ENCODE results near the gene CIITA. TPM values are rescaled to one million over a fixed set of nuclear protein-coding genes. Genes with fewer than 3 reads are reported as not detected.

The CIITA gene
- total and polyA plus RNA-seq, 9 of the 15 experiments (the other 6 are each of a cell fraction or from before 2014, with no cell fraction given), result 0.01 to 0.20 (median 0.11) TPM; not detected in 4

GRCh38 chr16:10972108-10972818, 95.3 kb downstream of the CIITA start (continued):
- TF ChIP-seq ZNF263 (CRISPR knock-in tag; IDR thresholded peaks at IDR 0.05; ENCODE audit: borderline replicate concordance) (peak; percentile 66; the same call in 1 of the 2 replicates), HDAC3 (IDR thresholded peaks at IDR 0.05; ENCODE audit: borderline replicate concordance, partially characterized antibody) (peak; percentile 95), ZNF766 (CRISPR knock-in tag; conservative IDR thresholded peaks at IDR 0.05) (peak; percentile 48; the same call in 1 of the 2 replicates)

- Histone ChIP-seq H3K9me1 (ENCODE audit: control insufficient read depth, insufficient read depth, low read length) (peaks cover 4% of the 10 kb centered on the region), H3K4me2 (ENCODE audit: insufficient read depth, low read length) (peak overlapping the region; percentile 21), H3K79me2 (ENCODE audit: control insufficient read depth, insufficient read depth, low read length) (no peaks in the 10 kb centered on the region), H3K4me3 (no peak overlapping the region), H3K36me3 (ENCODE audit: control insufficient read depth, insufficient read depth, low read length) (peaks cover 58% of the 10 kb centered on the region), H3K27ac (ENCODE audit: extremely low read depth, low read depth, low read length) (peak overlapping the region; percentile 63), H3K4me1 (replicated peaks in 1 of 2; ENCODE audit: control insufficient read depth in 2 of 2, insufficient read depth in 2 of 2, low read length in 2 of 2) (peaks cover 15 to 22% of the 10 kb centered on the region in 2 experiments), H2AFZ (ENCODE audit: low read depth, low read length) (peak overlapping the region; percentile 57; the same call in 1 of the 2 replicates), H3K27me3 (ENCODE audit: control insufficient read depth in 2 of 2, insufficient read depth in 2 of 2, low read length in 2 of 2) (no peaks in the 10 kb centered on the region), H4K20me1 (replicated peaks; ENCODE audit: control insufficient read depth, insufficient read depth, low read length) (0 out of 2 replicates have a peak, but pooled peaks cover 6% of the 10 kb centered on the region), H3K9me3 (replicated peaks; ENCODE audit: control insufficient read depth, insufficient read depth, low read depth, low read length) (no peaks in the 10 kb centered on the region), H3K9ac (ENCODE audit: insufficient read depth in 1 of 2, low read depth in 2 of 2, low read length in 2 of 2) (peak overlapping the region; percentile 13 to 21; a peak in 3 of 4 replicates)
- BruUV-seq (replicated peaks), result no TSS peak
- in situ Hi-C loops (cut with MboI) (loop anchor here (25.0 kb wide), 2 partner anchors 564 to 689 kb away; partner anchors contain the start of gene SNN), intact Hi-C loops (cut with micrococcal nuclease) (loop anchor here (1.0 to 5.0 kb wide), 5 partner anchors 132 to 384 kb away; no protein-coding TSS in a partner anchor)
- ChIA-PET CTCF (ENCODE audit: low intra/inter-chr PET ratio) (interaction anchor here (0.6 to 4.7 kb wide), 4 partner anchors 19 to 741 kb away, joined by 3 to 58 read pairs (median 14); partner anchors contain the start of gene SOCS1), POLR2A (interaction anchor here (0.5 to 2.7 kb wide), 9 partner anchors 7 to 282 kb away, joined by 3 to 23 read pairs (median 3); partner anchors contain the start of gene SOCS1)
- 30% methylated on average over 12 of the region's 12 CpGs for WGBS (ENCODE audit: insufficient coverage, low coverage, missing lambda C conversion rate)
- DNase-seq (ENCODE audit: extremely low read depth in 1 of 4, low spot score in 3 of 4), result peak in 2 of 4 experiments; percentile 17 to 53
- peak; percentile 14 for ATAC-seq
- FAIRE-seq, result no peak
- TF ChIP-seq RBM25 (IDR thresholded peaks at IDR 0.05; ENCODE audit: low read depth, low read length, severe bottlenecking), result peak; percentile 17
- TF ChIP-seq MEF2D (tag; conservative IDR thresholded peaks at IDR 0.05; ENCODE audit: low read depth), result peak; percentile 43; the same call in 1 of the 2 replicates
- TF ChIP-seq GTF2E2 (tag; IDR thresholded peaks at IDR 0.05), result no peak
- TF ChIP-seq ZBTB43 (CRISPR knock-in tag; IDR thresholded peaks at IDR 0.05), result no peak
- TF ChIP-seq SMAD1 (IDR thresholded peaks at IDR 0.05; ENCODE audit: low read depth, low read length, partially characterized antibody), result no peak
- TF ChIP-seq ZNF197 (CRISPR knock-in tag; IDR thresholded peaks at IDR 0.05; ENCODE audit: low read depth), result peak; percentile 8; the same call in 1 of the 2 replicates
- TF ChIP-seq NR4A1 (CRISPR knock-in tag; IDR thresholded peaks at IDR 0.05), result no peak
- peak; percentile 25; the same call in 1 of the 2 replicates for TF ChIP-seq NR4A1 (tag; IDR thresholded peaks at IDR 0.05)
- no peak for TF ChIP-seq ID3 (CRISPR knock-in tag; IDR thresholded peaks at IDR 0.05)
- TF ChIP-seq ID3 (tag; IDR thresholded peaks at IDR 0.05), result peak; percentile 66; the same call in 1 of the 2 replicates
- 0 out of 2 replicates have a peak, but pooled peaks have one; percentile 11 for TF ChIP-seq MYC (IDR thresholded peaks at IDR 0.05; ENCODE audit: low read depth, low read length)
- no peak for TF ChIP-seq MYC (CRISPR knock-in tag; IDR thresholded peaks at IDR 0.05; ENCODE audit: borderline replicate concordance, low read depth)
- 0 out of 2 replicates have a peak, but pooled peaks have one; percentile 13 for TF ChIP-seq ZNF583 (CRISPR knock-in tag; IDR thresholded peaks at IDR 0.05)
These were observed 95.9 kb downstream of the CIITA start for GRCh38 chr16:10972819-10973464.
